ENCODE data around the gene MASTL. TPM values are rescaled to one million over a fixed set of nuclear protein-coding genes. Genes with fewer than 3 reads are reported as not detected.

MASTL gene
- total RNA-seq, 1 experiment from 2014 or later = 40.2 TPM

DNA sequence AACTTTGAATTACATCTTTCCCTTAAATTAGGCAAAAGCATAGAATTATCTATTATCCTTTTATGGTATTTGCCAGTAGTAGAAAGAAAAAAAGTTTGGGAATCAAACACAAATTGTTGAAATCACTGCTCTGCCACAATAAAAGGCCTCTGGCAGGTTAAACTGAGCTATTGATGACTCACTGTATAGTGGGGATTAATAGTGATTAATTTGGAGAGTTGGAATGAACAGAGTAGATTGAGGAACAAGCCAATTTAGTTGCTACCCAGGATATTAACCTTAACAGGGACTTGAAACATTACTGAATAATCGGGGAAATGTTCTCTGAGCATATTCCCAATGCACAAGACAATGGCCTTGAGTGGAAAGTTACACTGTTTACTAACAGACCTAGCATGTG lies 33.1 kb downstream of the MASTL start:
- H3K27me3 ChIP-seq (replicated peaks; ENCODE audit: control insufficient read depth, insufficient read depth, low read length) = no peaks in the 10 kb centered on the region
- H3K9me3 ChIP-seq = no peaks in the 10 kb centered on the region
- no peaks in the 10 kb centered on the region for H3K4me1 ChIP-seq
- no peaks in the 10 kb centered on the region for H3K9me3 Mint-ChIP-seq (ENCODE audit: unreplicated experiment)
- no peak overlapping the region for H3K4me3 Mint-ChIP-seq (ENCODE audit: unreplicated experiment)
- no peak for DNase-seq
- TF ChIP-seq, protein P1, sequence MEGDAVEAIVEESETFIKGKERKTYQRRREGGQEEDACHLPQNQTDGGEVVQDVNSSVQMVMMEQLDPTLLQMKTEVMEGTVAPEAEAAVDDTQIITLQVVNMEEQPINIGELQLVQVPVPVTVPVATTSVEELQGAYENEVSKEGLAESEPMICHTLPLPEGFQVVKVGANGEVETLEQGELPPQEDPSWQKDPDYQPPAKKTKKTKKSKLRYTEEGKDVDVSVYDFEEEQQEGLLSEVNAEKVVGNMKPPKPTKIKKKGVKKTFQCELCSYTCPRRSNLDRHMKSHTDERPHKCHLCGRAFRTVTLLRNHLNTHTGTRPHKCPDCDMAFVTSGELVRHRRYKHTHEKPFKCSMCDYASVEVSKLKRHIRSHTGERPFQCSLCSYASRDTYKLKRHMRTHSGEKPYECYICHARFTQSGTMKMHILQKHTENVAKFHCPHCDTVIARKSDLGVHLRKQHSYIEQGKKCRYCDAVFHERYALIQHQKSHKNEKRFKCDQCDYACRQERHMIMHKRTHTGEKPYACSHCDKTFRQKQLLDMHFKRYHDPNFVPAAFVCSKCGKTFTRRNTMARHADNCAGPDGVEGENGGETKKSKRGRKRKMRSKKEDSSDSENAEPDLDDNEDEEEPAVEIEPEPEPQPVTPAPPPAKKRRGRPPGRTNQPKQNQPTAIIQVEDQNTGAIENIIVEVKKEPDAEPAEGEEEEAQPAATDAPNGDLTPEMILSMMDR (IDR thresholded peaks at IDR 0.05; ENCODE audit: insufficient read depth in 1 of 2, low read depth in 1 of 2, low read length in 1 of 2, severe bottlenecking in 1 of 2, unreplicated experiment in 1 of 2) = no peak
- H3K4me1 Mint-ChIP-seq (ENCODE audit: low read depth, unreplicated experiment) = no peaks in the 10 kb centered on the region
- ChIA-PET CTCF (no interaction called here), POLR2A (interaction anchor here (0.7 kb wide), 1 partner anchor 258 kb away, joined by 4 read pairs; no protein-coding TSS in a partner anchor)
- no TSS peak for BruUV-seq (replicated peaks)
- peaks cover 46% of the 10 kb centered on the region for H3K36me3 Mint-ChIP-seq (ENCODE audit: insufficient read depth, unreplicated experiment)
- no peaks in the 10 kb centered on the region for H3K27me3 Mint-ChIP-seq (ENCODE audit: insufficient read depth, unreplicated experiment)
- H3K36me3 ChIP-seq (ENCODE audit: control insufficient read depth, insufficient read depth, low read length) = peaks cover 7% of the 10 kb centered on the region
- H3K4me3 ChIP-seq (ENCODE audit: low read depth, low read length) = no peak overlapping the region
- H3K27ac Mint-ChIP-seq (ENCODE audit: unreplicated experiment) = no peak overlapping the region
- intact Hi-C loops (cut with micrococcal nuclease; ENCODE audit: unreplicated experiment) = no loop called here

DNA sequence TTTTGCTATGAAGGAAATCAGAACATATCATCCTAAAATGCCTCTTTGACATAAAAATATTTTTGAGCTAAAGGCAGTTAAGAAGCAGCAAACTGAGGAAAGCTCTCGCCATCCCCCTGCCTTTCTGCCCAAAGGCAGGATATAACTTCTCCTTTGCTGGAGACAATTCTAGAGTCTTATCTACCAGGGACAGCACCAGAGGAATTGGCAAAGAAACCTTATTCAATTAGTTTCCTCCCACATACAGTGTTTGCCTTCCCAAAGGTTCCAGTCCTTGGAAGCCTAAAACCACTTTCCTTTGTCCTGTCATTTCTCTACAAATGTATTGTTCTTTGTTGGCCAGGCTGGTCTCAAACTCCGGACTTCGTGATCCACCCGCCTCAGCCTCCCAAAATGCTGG lies 33.7 kb downstream of the MASTL start:
- DNase-seq = no peak
- H3K36me3 Mint-ChIP-seq (ENCODE audit: insufficient read depth, unreplicated experiment) = peaks cover 39% of the 10 kb centered on the region
- H3K27me3 Mint-ChIP-seq (ENCODE audit: insufficient read depth, unreplicated experiment) = no peaks in the 10 kb centered on the region
- POLR2A ChIA-PET = no interaction called here
- no TSS peak for BruUV-seq (replicated peaks)
- H3K9me3 Mint-ChIP-seq (ENCODE audit: unreplicated experiment) = no peaks in the 10 kb centered on the region
- H3K4me1 Mint-ChIP-seq (ENCODE audit: low read depth, unreplicated experiment) = no peaks in the 10 kb centered on the region
- Histone ChIP-seq H3K4me3 (ENCODE audit: low read depth, low read length) (no peak overlapping the region), H3K36me3 (ENCODE audit: control insufficient read depth, insufficient read depth, low read length) (peaks cover 5% of the 10 kb centered on the region), H3K9me3 (no peaks in the 10 kb centered on the region), H3K4me1 (no peaks in the 10 kb centered on the region), H3K27me3 (replicated peaks; ENCODE audit: control insufficient read depth, insufficient read depth, low read length) (no peaks in the 10 kb centered on the region)
- no peak overlapping the region for H3K4me3 Mint-ChIP-seq (ENCODE audit: unreplicated experiment)
- intact Hi-C loops (cut with micrococcal nuclease; ENCODE audit: unreplicated experiment) = no loop called here
- CTCF ChIA-PET = no interaction called here
- TF ChIP-seq, protein P1 (IDR thresholded peaks at IDR 0.05; ENCODE audit: insufficient read depth in 1 of 2, low read depth in 1 of 2, low read length in 1 of 2, severe bottlenecking in 1 of 2, unreplicated experiment in 1 of 2) = no peak
- H3K27ac Mint-ChIP-seq (ENCODE audit: unreplicated experiment) = no peak overlapping the region

DNA sequence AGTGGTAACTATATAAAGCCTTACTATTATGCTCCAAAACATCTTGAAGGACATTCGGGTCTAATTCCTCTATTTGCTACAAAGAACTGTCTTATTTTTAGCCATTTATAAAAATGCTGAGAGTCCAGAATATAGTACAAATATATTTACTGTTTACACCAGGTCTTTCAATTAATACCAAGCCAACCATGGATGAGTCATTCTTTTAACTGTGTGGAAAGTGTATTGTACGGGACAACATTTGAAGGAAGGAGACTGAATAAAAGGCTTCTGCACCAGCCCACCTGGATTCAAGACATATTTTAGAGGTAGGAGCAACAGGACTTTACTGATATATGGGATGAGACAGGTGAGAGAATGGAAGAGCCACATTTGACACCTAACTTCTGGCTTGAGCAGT lies 35.4 kb downstream of the MASTL start:
- Histone ChIP-seq H3K9me3 (no peaks in the 10 kb centered on the region), H3K4me1 (no peaks in the 10 kb centered on the region), H3K36me3 (ENCODE audit: control insufficient read depth, insufficient read depth, low read length) (no peaks in the 10 kb centered on the region; the same call in 1 of the 2 replicates), H3K27me3 (replicated peaks; ENCODE audit: control insufficient read depth, insufficient read depth, low read length) (no peaks in the 10 kb centered on the region), H3K4me3 (ENCODE audit: low read depth, low read length) (no peak overlapping the region)
- POLR2A ChIA-PET = no interaction called here
- H3K27me3 Mint-ChIP-seq (ENCODE audit: insufficient read depth, unreplicated experiment) = no peaks in the 10 kb centered on the region
- H3K27ac Mint-ChIP-seq (ENCODE audit: unreplicated experiment) = no peak overlapping the region
- no TSS peak for BruUV-seq (replicated peaks)
- no peaks in the 10 kb centered on the region for H3K9me3 Mint-ChIP-seq (ENCODE audit: unreplicated experiment)
- CTCF ChIA-PET = no interaction called here
- TF ChIP-seq, protein P1 (IDR thresholded peaks at IDR 0.05; ENCODE audit: insufficient read depth in 1 of 2, low read depth in 1 of 2, low read length in 1 of 2, severe bottlenecking in 1 of 2, unreplicated experiment in 1 of 2) = no peak
- peaks cover 23% of the 10 kb centered on the region for H3K36me3 Mint-ChIP-seq (ENCODE audit: insufficient read depth, unreplicated experiment)
- H3K4me3 Mint-ChIP-seq (ENCODE audit: unreplicated experiment) = no peak overlapping the region
- DNase-seq = no peak
- H3K4me1 Mint-ChIP-seq (ENCODE audit: low read depth, unreplicated experiment) = no peaks in the 10 kb centered on the region
- intact Hi-C loops (cut with micrococcal nuclease; ENCODE audit: unreplicated experiment) = no loop called here

Data from Caco-2 (cell line).